HG02610 (cell line): ENCODE data around the gene BICD2.
"Not testable (repeated sequence)": the region's sequence is repeated elsewhere in the genome, so short reads cannot be mapped to it uniquely, and the experiment has no call there.

Source experiments
- ATAC-seq: cut with Tn5 transposase; IDR thresholded peaks from one replicate; pipeline ENCODE4 v1.9.1; 2021; ENCODE audit warnings: mild to moderate bottlenecking, moderate library complexity; ENCODE audit not compliant: unreplicated experiment

Gene BICD2

DNA sequence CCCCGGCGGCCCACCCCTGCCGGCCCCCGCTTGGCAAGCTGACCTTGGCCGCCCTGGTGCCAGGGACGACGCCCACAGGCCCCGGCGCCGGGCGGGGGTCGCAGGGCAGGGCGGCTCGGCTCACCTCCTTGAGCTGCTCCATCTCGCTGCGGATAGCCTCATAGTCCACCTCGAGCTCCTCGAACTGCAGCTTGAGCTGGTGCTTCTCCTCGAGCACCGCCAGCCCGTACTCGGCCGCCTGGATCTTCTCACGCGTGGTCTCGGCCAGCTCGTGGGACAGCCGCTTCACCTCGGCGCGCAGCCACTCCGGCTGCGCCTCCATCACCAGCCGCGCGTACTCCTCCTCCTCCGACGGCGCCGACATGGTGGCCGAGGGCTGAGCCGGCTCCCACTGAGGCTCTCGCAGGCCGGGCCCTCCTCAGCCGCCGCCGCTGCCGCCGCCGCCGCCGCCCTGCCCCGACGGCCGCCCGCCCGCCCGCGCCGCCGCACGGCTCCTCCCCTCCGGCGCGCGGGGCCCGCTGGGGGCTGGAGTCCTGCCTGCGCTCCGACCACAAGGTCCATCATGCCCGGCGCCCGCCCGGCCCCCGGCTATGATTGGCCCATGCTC, at the start of gene BICD2:
TSS of gene BICD2 (minus strand) at position 453 of the 607 bp plus-strand sequence. CDS start at position 364, 89 bp downstream.
- ATAC-seq: no peak

GRCh38 chr9:92809629-92810326, 45.1 kb upstream of the BICD2 start:
- ATAC-seq: not testable (repeated sequence)

- ATAC-seq: no peak
Observed at GRCh38 chr9:92808726-92809451, 44.3 kb upstream of the BICD2 start.

DNA sequence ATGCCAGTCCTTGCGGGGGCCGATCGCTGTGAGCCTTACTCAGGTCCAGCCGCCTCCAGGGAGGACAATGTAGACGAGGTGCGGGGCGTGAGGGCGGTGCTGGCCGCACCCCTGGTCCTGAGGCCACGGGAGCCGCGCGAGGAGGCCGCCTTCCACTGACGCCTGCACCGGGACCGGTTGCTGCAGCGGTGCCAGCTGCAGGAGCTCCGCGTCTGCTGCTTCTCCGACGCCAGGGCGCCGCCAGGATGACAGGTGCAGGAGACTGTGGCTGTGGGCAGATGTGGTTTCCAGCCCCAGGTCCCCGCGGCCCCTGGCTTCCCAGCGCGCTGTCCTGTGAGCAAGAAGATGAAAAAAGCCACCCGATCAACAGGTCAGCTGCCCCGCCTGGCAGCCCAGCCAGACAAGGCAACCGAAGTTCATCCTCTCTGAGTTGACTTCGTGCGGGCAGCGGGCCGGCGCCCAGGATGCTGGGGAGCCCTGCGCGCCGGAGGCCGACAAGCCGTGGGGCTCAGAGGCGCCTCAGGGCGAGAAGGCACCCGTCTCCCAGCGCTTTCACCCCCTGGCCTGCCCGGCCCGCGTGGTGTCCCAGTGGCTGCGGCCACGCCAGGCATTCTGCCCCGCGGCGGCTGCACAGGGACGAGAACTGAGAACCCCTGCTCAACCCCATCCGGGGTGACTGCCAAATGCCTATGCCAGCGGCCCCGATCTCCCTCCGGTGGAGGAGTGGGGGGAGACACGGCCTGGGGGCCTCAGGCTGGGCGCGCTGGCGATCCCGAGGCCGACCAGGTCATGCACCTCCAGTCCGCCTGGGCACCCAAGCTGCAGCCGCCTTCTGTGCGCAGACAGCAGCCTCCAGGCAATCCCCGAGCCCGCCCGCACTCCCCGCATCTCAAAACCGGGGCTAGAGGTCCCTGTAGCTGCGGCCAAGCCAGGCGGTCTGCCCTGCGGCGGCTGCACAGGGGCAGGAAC, 43.4 kb upstream of the BICD2 start:
- no peak for ATAC-seq

DNA sequence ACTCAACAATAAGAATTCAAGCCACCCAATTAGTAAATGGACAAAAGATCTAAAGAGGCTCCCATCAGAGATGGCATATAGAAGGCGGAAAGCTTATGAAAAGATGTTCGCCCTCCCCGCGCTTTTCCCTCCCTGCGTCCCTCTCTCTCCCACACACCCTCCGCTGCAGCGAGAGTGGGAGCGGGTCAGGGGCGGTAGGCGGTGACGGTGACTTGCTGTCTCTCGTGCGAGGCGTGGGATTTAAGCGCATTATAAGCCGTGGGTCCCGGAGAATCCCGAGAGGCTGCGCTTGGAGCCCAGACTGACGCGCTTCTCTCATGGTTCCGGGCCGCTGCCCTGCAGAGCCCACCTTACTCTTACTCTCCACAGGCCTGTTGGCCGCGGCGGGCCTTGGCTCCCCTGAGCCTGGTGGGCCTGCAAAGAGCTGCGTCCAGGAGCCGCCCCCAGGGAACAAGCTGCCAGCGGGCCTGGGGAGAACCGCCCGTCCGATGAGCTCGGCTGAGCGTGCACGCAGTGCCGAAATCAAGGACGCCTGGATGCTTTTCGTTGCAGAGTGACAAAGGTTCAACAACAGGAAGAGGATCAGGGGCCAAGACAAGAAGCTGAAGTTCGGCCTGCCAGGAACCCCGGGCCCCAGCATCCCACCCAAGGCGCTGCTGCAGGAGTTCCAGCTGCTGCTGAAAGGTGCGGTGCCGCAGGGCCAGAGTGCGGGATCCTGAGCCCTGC, 42.6 kb upstream of the BICD2 start:
- no peak for ATAC-seq

DNA sequence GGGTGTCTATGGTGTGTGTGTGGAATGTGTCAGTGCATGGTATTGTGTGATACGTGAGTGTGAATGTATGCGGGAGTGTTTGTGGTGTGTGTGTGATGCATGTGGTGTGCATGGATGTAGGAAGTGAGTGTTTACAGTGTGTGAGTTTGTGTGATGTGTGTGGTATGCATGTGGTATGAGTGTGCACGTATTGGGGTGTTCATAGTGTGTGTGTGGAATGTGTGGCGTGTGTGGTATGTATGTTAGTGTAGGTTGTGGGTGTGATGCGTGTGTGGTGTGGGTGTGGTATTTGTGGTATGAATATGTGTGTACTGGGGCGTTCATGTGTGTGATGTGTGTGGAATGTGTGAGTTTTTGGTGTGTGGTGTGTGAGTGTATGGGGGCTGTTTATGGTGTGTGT, 40.1 kb upstream of the BICD2 start:
- no peak for ATAC-seq

DNA sequence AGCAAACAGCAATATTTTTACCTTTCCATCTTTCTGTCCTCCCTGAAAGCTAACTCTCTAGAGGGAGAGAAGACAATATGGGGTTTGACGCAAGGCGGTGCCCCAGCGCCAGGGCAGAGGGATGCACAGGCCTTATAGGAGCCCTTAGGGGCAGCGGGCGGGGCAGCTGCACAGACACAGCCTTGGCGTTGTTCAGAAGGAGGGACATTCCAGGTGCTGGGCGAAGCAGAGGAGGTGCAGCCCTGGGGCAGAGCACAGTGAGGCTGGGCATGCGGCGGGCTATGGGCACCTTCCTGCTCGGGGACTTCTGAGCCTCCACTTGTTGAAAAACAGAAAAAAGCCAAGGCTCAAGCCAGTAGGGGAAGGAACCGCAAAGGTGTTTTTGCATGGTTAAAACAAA, 33.7 kb upstream of the BICD2 start:
- no peak for ATAC-seq

GRCh38 chr9:92796337-92796804, 31.7 kb upstream of the BICD2 start:
- ATAC-seq: not testable (repeated sequence)

DNA sequence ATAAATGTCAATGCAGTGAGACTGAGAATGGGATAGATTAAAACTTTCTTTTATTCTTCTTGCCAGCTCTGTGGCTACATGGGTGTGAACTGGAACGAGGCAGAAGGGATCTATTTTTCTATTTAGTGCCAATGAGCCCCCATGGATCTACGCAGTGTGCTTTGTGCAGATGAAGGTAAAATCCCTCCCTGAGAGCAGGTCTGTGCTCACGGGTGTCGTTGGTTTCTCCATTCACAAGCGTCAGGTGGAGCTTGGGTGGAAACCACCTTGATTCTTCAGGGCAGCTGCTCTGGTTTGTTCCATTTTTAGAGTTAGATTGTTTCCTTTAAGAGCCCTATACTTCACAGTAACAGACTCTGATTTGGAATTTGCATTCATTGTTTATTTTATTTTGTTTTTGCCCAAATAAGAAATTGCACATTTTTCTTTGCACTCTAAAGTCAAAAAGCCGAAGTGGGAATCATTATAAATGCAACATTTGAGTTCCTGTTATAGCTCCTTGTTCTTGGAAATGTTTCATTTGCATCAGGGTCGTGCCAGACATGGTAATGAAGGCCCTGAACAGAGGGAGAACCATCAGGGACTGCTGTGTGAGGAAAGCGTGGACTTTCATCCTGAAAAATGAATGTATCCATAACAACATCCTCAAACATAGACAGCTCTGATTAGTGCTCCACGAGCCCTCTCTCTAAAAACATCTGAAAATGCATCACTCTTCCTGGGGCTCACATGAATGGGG, 31.1 kb upstream of the BICD2 start:
- ATAC-seq: no peak

- ATAC-seq: no peak
Observed at GRCh38 chr9:92795000-92795399, 30.4 kb upstream of the BICD2 start.

GRCh38 chr9:92794426-92794825, 29.8 kb upstream of the BICD2 start:
- ATAC-seq: no peak

GRCh38 chr9:92790542-92791527, 26.2 kb upstream of the BICD2 start:
- ATAC-seq: no peak

DNA sequence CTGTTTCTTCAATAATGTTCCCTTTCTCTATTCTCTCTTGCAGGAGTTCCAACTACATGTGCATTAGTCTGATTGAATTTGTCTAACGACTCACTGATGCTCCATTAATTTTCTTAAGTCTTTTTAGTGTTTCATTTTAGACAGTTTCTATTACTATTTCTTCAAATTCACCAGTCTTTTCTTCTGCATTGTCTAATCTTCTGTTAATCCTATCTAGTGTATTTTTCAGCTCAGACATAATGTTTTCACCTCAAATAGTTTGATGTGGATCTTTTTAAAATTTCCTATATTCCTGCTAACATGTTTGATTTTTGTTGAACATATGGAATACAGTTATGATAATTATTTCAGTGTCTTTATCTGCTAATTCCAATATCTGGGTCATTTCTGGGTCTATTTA, 21.7 kb upstream of the BICD2 start:
- no peak for ATAC-seq

DNA sequence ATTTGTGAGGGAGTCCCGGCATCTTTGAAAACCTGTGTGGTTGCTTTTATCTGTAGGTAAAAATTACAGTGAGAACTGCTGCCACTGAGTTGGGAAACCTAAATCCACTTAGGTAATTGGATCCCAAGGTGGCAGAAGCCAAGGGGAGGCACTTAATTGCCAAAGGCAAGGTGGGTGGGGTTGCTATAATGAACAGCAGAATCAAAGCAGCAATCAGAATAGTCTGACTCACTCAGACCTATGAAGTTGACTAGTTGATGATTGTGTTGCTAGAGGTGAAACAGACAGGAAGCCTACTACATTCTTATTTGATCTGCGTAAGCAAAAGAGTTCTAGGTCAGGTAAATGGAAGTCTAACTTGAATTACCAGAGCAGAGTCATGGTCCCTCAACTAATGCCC, 17.3 kb upstream of the BICD2 start:
- ATAC-seq: no peak

- ATAC-seq: no peak
Observed at GRCh38 chr9:92780206-92780605, 15.6 kb upstream of the BICD2 start.

DNA sequence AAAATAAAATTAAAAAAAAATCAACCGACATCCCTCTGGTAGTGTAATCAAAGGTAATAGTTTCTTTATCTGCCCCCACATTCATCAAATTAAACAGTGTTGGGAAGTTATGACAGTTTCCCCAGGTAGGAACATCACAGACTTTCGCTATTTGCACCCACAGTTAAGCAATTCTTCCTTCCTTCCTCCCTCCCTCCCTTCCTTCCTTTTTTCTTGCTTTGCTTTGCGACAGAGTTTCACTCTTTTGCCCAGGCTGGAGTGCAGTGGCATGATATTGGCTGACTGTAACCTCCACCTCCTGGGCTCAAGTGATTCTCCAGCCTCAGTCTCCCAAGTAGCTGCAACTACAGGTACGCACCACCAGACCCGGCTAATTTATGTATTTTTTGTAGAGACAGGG, 10.8 kb upstream of the BICD2 start:
- no peak for ATAC-seq

DNA sequence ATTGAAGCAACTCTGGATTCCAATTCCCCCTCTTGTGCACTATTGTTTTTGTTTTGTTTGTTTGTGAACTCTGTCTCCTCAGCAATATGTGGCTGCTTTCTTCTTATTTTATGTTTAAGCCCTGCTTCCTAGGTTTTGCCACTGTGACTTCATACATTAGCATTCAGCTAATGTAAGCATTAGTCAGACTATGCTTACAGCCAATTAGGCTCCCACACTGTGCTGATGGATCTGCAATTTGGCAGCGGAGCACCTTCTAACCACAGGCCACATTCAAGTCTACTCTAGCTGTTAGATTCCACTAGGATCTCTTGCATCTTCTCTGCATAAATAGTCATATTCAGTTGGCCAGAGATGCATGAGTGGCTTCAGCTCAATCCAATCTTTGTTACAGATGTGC, 9.6 kb upstream of the BICD2 start:
- no peak for ATAC-seq

GRCh38 chr9:92773810-92774209, 9.2 kb upstream of the BICD2 start:
- ATAC-seq: no peak
